Measurements from ENCODE around the gene WDR62. TPM values are rescaled to one million over a fixed set of nuclear protein-coding genes. Genes with fewer than 3 reads are reported as not detected.

The WDR62 gene
- total RNA-seq, 1 experiment from 2014 or later, result 19.8 TPM

DNA sequence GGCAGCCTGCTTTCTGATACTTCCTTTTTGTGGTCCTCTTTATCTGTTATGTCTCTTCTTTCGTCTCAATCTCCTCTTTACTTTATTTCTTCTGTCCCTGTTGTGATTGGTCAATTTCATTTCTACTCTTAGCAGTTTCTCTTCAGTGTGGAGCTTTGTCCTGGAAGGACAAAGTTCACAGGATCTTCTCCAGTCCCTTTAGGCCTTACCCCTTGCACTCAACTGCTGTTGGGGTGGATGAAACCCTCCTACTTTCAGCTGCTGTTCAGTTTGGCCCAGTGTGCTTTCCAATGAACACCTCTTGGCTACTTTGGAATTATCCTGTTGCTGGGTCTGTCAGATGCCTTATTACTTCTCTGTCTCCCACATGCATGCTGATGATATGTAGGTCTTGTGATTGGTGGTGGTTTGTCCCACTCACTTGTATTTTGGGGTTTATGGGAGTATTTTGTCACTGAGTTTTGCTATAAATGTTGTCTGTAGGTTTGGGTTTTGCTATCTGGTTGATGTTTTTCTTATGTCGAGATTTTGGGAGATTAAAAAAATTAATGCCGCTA, 24.8 kb downstream of the WDR62 start:
- no peak for DNase-seq (ENCODE audit: low read depth)

- DNase-seq (ENCODE audit: low read depth), result no peak
Observed at GRCh38 chr19:36081385-36081784, 26.7 kb downstream of the WDR62 start.

GRCh38 chr19:36081894-36082293, 27.2 kb downstream of the WDR62 start:
- DNase-seq (ENCODE audit: low read depth), result no peak

DNA sequence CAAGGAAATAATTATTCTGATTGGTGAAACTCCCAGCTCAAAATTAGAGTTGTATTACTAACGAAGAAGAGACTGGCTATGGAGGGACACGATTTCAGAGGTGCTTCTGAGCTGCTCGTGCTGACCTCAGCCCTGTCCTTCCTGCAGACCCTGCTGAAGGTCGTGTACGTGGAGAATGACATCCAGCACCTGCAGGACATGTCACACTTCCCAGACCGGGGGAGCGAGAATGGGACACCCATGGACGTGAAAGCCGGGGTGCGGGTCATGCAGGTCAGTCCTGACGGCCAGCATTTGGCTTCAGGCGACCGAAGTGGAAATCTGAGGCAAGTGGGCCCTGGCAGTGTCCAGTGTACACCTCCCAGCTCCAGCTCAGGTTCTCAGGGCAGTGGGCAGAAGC, 28.2 kb downstream of the WDR62 start:
- no peak for DNase-seq (ENCODE audit: low read depth)

- no peak for DNase-seq (ENCODE audit: low read depth)
Observed at GRCh38 chr19:36084231-36085009, 29.7 kb downstream of the WDR62 start.

GRCh38 chr19:36086326-36086725, 31.6 kb downstream of the WDR62 start:
- no peak for DNase-seq (ENCODE audit: low read depth)

- no peak for DNase-seq (ENCODE audit: low read depth)
Observed at GRCh38 chr19:36089847-36090246, 35.1 kb downstream of the WDR62 start.

DNA sequence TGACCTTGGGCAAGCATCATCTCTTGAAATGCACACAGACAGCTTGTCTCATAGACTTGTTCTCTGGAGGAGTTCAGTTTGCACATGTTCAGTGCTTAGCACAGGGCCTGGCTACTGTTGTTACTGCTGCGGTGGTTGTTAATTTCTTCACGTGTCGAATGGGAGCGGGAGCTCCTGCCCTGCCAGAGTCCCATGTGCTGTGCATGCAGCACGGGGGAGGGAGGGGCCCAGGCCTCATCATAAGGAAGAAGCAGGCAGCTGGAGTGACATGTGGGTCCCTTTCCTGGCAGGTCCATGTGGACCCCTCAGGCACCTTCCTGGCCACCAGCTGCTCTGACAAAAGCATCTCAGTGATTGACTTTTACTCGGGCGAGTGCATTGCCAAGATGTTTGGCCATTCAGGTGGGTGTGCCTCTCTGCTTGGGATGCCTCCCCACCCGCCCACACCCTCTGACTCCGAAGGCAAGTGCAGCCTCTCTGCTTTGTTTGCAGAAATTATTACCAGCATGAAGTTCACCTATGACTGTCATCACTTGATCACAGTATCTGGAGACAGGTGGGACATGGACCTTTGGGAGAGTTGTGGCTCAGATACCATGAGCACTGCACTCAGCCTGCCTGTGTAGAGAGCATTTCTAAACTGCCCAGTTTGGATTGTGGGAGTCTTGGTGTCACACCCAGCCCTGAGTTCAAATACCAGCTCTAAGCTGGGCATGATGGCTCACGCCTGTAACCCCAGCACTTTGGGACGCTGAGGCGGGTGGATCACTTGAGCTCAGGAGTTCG, 36.4 kb downstream of the WDR62 start:
- DNase-seq (ENCODE audit: low read depth), result no peak

DNA sequence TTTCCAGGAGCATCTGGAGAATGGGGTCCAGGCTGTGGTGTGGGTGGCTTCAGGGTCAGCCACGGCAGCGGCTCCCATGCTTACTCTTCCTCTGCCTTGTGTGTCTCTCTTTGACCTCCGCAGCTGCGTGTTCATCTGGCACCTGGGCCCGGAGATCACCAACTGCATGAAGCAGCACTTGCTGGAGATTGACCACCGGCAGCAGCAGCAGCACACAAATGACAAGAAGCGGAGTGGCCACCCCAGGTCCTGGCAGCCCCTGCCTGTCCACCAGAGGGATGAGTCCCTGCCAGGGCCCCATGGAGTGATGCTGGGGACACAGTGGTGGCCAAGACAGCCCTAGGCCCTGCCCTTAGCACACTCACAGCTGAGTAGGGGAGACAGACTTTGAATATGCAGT, 37.9 kb downstream of the WDR62 start:
- no peak for DNase-seq (ENCODE audit: low read depth)

GRCh38 chr19:36093146-36093662, 38.5 kb downstream of the WDR62 start:
- DNase-seq (ENCODE audit: low read depth), result no peak

GRCh38 chr19:36093687-36094086, 39.0 kb downstream of the WDR62 start:
- DNase-seq (ENCODE audit: low read depth), result no peak

GRCh38 chr19:36097036-36097435, 42.3 kb downstream of the WDR62 start:
- DNase-seq (ENCODE audit: low read depth), result no peak

DNA sequence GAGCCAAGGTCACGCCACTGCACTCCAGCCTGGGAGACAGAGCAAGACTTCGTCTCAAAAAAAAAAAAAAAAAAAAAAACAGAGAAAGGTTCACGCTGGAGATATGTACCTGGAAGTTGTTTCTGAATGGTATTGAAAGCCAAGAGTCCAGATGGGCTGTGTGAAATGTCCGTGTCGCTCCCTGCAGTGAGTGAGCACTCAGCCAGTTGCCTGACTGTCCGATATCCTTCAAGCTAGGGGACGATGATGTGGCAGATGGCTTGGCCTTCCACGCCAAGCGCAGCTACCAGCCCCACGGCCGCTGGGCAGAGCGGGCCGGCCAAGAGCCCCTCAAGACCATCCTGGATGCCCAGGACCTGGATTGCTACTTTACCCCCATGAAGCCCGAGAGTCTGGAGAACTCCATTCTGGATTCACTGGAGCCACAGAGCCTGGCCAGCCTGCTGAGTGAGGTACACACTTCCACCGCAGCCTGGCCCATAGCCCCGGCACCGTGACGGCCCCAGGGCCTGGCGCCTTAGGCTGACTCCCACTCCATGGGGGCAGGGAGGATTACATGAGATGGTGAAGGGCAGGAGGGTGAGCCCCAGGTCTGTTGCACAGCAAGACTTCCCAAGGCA, 44.6 kb downstream of the WDR62 start:
- no peak for DNase-seq (ENCODE audit: low read depth)

DNA sequence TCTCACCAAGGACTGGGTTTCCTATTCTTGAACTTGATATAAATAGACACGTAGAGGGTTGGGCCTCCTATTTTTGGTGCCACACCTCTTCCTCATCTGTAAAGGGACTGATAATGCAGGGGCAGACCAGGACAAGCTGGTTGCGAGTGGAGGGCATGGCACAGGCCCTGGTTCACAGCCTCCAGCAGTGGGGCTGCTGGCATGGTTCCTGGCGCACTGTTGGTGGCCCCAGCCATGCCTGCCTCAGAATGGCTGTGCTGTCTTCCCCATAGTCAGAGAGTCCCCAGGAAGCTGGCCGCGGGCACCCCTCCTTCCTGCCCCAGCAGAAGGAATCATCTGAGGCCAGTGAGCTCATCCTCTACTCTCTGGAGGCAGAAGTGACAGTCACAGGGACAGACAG, 45.8 kb downstream of the WDR62 start:
- no peak for DNase-seq (ENCODE audit: low read depth)

- no peak for DNase-seq (ENCODE audit: low read depth)
Observed at GRCh38 chr19:36101550-36102327, 47.0 kb downstream of the WDR62 start.

- no peak for DNase-seq (ENCODE audit: low read depth)
Observed at GRCh38 chr19:36103040-36103626, 48.4 kb downstream of the WDR62 start.

DNA sequence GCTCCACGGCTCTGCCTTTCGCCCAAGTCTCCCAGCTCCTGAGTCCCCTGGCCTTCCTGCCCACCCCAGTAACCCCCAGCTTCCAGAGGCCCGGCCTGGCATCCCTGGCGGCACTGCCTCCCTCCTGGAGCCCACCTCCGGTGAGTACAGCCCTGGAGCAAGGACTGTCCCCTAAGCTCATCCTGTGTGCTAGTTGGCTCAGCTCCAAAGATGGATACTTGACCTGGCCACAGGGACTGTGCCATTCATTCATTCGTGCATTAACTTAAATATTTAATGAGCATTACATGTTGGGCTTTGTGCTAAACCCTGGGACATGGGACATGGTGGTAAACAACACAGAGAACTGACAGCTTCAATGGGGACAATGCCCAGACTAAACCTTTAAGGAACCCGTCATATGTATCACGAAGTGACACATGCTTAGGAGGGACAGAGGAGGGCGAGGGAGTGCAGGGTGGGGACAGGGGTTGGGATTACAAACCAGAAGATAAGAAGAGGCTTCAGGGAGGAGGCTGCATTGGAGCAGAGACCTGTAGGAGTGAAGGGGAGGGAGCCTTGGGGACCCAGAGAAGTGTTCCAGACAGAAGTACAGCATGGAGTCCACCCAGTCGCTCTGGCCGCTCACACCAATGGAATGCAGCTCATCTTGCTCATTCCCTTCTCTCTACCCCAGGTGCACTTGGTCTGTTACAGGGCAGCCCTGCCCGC, 49.3 kb downstream of the WDR62 start:
- no peak for DNase-seq (ENCODE audit: low read depth)

DNA sequence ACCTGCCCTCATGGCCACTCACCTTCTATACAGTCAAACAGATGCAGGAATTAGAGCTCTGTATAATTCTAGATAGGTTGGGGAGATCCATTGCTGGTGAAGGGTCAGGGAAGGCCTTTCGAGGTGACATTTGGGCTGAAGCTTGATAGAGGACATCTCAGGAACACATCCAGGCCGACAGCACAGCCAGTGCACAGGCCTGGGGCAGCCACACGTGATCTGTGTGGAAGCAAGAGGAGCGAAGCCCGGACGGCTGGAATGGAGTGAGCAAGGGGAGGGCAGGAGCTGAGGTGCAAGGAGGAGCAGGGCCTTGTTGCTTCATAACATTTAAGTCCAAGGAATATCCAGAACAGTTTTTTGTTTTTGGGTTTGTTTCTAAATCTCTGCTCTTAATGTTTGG, 51.7 kb downstream of the WDR62 start:
- DNase-seq (ENCODE audit: low read depth), result no peak

- DNase-seq (ENCODE audit: low read depth), result no peak
Observed at GRCh38 chr19:36106991-36107390, 52.3 kb downstream of the WDR62 start.

DNA sequence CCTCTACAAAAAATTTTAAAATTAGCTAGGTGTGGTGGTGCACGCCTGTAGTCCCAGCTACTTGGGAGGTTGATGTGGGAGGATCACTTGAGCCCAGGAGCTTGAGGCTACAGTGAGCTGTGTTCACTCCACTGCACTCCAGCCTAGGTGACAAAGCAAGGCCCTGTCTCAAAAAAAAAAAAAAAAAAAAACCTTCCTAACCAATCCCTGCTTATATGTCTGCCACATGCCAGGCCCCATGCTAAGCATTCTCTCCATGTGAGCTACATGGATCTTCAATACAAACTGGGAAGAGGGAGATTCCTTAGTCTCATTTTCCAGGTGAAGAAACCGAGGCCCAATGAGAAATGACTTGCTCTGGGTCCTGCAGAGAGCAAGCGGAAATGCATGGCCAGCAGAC, 54.0 kb downstream of the WDR62 start:
- DNase-seq (ENCODE audit: low read depth), result no peak
